ENCODE data around the gene RAPGEFL1. TPM values are rescaled to one million over a fixed set of nuclear protein-coding genes. Genes with fewer than 3 reads are reported as not detected.

The RAPGEFL1 gene
- total RNA-seq, 1 experiment from 2014 or later, result 23.0 TPM

GRCh38 chr17:40241252-40241834 is 64.1 kb downstream of the RAPGEFL1 start:
- Mint-ChIP-seq H3K36me3 (no peaks in the 10 kb centered on the region; the same call in 1 of the 2 replicates), H3K27ac (peak overlapping the region; percentile 31; the same call in 1 of the 2 replicates), H3K9me3 (no peaks in the 10 kb centered on the region), H3K4me1 (no peaks in the 10 kb centered on the region), H3K27me3 (ENCODE audit: low read depth) (no peaks in the 10 kb centered on the region), H3K4me3 (no peak overlapping the region)
- DNase-seq (ENCODE audit: low spot score), result no peak
- ChIA-PET POLR2A (no interaction called here), CTCF (interaction anchor here (1.2 to 4.8 kb wide), 4 partner anchors 23 to 114 kb away, joined by 3 to 35 read pairs (median 5); partner anchors contain the start of gene WIPF2)
- TF ChIP-seq ZNF219 (CRISPR knock-in tag; IDR thresholded peaks at IDR 0.05; ENCODE audit: borderline replicate concordance), result no peak
- no peak for TF ChIP-seq RORB (CRISPR knock-in tag; IDR thresholded peaks at IDR 0.05)
- no peak for TF ChIP-seq MLX (CRISPR knock-in tag; IDR thresholded peaks at IDR 0.05)
- TF ChIP-seq ZBTB21 (CRISPR knock-in tag; IDR thresholded peaks at IDR 0.05; ENCODE audit: borderline replicate concordance), result no peak
- no peak for TF ChIP-seq ESRRA (CRISPR knock-in tag; IDR thresholded peaks at IDR 0.05; ENCODE audit: borderline replicate concordance)
- no peak for TF ChIP-seq RELA (CRISPR knock-in tag; IDR thresholded peaks at IDR 0.05; ENCODE audit: borderline replicate concordance)
- TF ChIP-seq ZNF416 (CRISPR knock-in tag; IDR thresholded peaks at IDR 0.05), result no peak
- no peak for TF ChIP-seq ERG (CRISPR knock-in tag; IDR thresholded peaks at IDR 0.05)
- no peak for ATAC-seq

- ATAC-seq (no peak), DNase-seq (ENCODE audit: low spot score) (no peak)
- Mint-ChIP-seq H3K9me3 (no peaks in the 10 kb centered on the region), H3K27me3 (ENCODE audit: low read depth) (no peaks in the 10 kb centered on the region), H3K36me3 (no peaks in the 10 kb centered on the region), H3K4me1 (no peaks in the 10 kb centered on the region), H3K4me3 (no peak overlapping the region), H3K27ac (no peak overlapping the region)
- CTCF ChIA-PET, result interaction anchor here (1.8 to 4.8 kb wide), 2 partner anchors 24 to 112 kb away, joined by 7 to 35 read pairs; partner anchors contain the start of gene WIPF2
- TF ChIP-seq ZNF121 (CRISPR knock-in tag; IDR thresholded peaks at IDR 0.05) (no peak), ZNF396 (CRISPR knock-in tag; IDR thresholded peaks at IDR 0.05; ENCODE audit: borderline replicate concordance) (no peak), ETV6 (CRISPR knock-in tag; IDR thresholded peaks at IDR 0.05) (no peak), MLX (CRISPR knock-in tag; IDR thresholded peaks at IDR 0.05) (no peak), NFE2L1 (CRISPR knock-in tag; IDR thresholded peaks at IDR 0.05) (no peak), E2F5 (CRISPR knock-in tag; IDR thresholded peaks at IDR 0.05) (no peak), FOXJ3 (CRISPR knock-in tag; IDR thresholded peaks at IDR 0.05; ENCODE audit: borderline replicate concordance) (no peak), ARID4B (CRISPR knock-in tag; IDR thresholded peaks at IDR 0.05; ENCODE audit: borderline replicate concordance) (no peak), ZBTB21 (CRISPR knock-in tag; IDR thresholded peaks at IDR 0.05; ENCODE audit: borderline replicate concordance) (no peak), SOX15 (CRISPR knock-in tag; IDR thresholded peaks at IDR 0.05) (no peak), IRF2 (CRISPR knock-in tag; IDR thresholded peaks at IDR 0.05; ENCODE audit: borderline replicate concordance, low read depth) (no peak), ZNF512 (CRISPR knock-in tag; IDR thresholded peaks at IDR 0.05; ENCODE audit: borderline replicate concordance) (no peak), ATF2 (CRISPR knock-in tag; IDR thresholded peaks at IDR 0.05; ENCODE audit: borderline replicate concordance, low read depth) (no peak)
- POLR2A ChIA-PET, result no interaction called here
Measured at GRCh38 chr17:40242774-40243173, 65.5 kb downstream of the RAPGEFL1 start.
